ENCODE measurements around the gene GPR146.

GPR146 gene

GRCh38 chr7:1087465-1087814 is 43.1 kb downstream of the GPR146 start:
- Histone ChIP-seq H3K27me3 (ENCODE audit: control insufficient read depth, insufficient read depth, low read length) (no peaks in the 10 kb centered on the region), H3K79me2 (peaks cover 15% of the 10 kb centered on the region), H3K9me3 (ENCODE audit: control insufficient read depth, low read length) (no peaks in the 10 kb centered on the region), H3K36me3 (ENCODE audit: control insufficient read depth, insufficient read depth, low read length) (no peaks in the 10 kb centered on the region), H3K4me3 (ENCODE audit: low read depth, low read length) (no peak overlapping the region), H2AFZ (no peak overlapping the region), H3K4me2 (ENCODE audit: low read length) (no peak overlapping the region), H3K4me1 (peaks cover 10% of the 10 kb centered on the region), H3K27ac (no peak overlapping the region), H3K9ac (no peak overlapping the region)
- no peak for TF ChIP-seq CTCF (IDR thresholded peaks at IDR 0.05)

GRCh38 chr7:1087952-1088920 is 43.9 kb downstream of the GPR146 start, which contains the start of gene GPER1:
Gene GPER1 (plus strand): TSS chr7:1088113. CDS start chr7:1091729, 3,616 bp downstream.
- Histone ChIP-seq H3K4me3 (ENCODE audit: low read depth, low read length) (no peak within 1 kb of the TSS), H3K9me3 (ENCODE audit: control insufficient read depth, low read length) (no peaks in the 10 kb centered on the region), H3K4me1 (peaks cover 10% of the 10 kb centered on the region), H3K79me2 (peaks cover 8% of the 10 kb centered on the region), H3K27ac (no peak within 1 kb of the TSS), H3K27me3 (ENCODE audit: control insufficient read depth, insufficient read depth, low read length) (no peaks in the 10 kb centered on the region), H3K9ac (no peak within 1 kb of the TSS), H2AFZ (peak within 1 kb of the TSS; percentile 40), H3K4me2 (ENCODE audit: low read length) (no peak within 1 kb of the TSS), H3K36me3 (ENCODE audit: control insufficient read depth, insufficient read depth, low read length) (no peaks in the 10 kb centered on the region)
- no peak for TF ChIP-seq CTCF (IDR thresholded peaks at IDR 0.05)

- no peak overlapping the region for H3K4me2 ChIP-seq (ENCODE audit: low read length)
- H3K4me3 ChIP-seq (ENCODE audit: low read depth, low read length) = no peak overlapping the region
- no peaks in the 10 kb centered on the region for H3K27me3 ChIP-seq (ENCODE audit: control insufficient read depth, insufficient read depth, low read length)
- H2AFZ ChIP-seq = no peak overlapping the region
- no peak overlapping the region for H3K27ac ChIP-seq
- no peak for TF ChIP-seq CTCF (IDR thresholded peaks at IDR 0.05)
- no peaks in the 10 kb centered on the region for H3K36me3 ChIP-seq (ENCODE audit: control insufficient read depth, insufficient read depth, low read length)
- no peak overlapping the region for H3K9ac ChIP-seq
- H3K9me3 ChIP-seq (ENCODE audit: control insufficient read depth, low read length) = no peaks in the 10 kb centered on the region
- H3K79me2 ChIP-seq = peaks cover 4% of the 10 kb centered on the region
- peaks cover 10% of the 10 kb centered on the region for H3K4me1 ChIP-seq
Observed at GRCh38 chr7:1090236-1090635, 45.9 kb downstream of the GPR146 start.

GRCh38 chr7:1090686-1091643 is 46.6 kb downstream of the GPR146 start:
- Histone ChIP-seq H3K4me3 (ENCODE audit: low read depth, low read length) (no peak overlapping the region), H3K27ac (no peak overlapping the region), H3K4me1 (peaks cover 10% of the 10 kb centered on the region), H2AFZ (no peak overlapping the region), H3K9ac (no peak overlapping the region), H3K27me3 (ENCODE audit: control insufficient read depth, insufficient read depth, low read length) (no peaks in the 10 kb centered on the region), H3K79me2 (peaks cover 11% of the 10 kb centered on the region), H3K9me3 (ENCODE audit: control insufficient read depth, low read length) (no peaks in the 10 kb centered on the region), H3K36me3 (ENCODE audit: control insufficient read depth, insufficient read depth, low read length) (no peaks in the 10 kb centered on the region), H3K4me2 (ENCODE audit: low read length) (no peak overlapping the region)
- TF ChIP-seq CTCF (IDR thresholded peaks at IDR 0.05) = no peak

All from parathyroid adenoma (tissue), 2 donors.